ENCODE data around the gene EZH2. TPM values are rescaled to one million over a fixed set of nuclear protein-coding genes. Genes with fewer than 3 reads are reported as not detected.

Gene EZH2
- polyA plus RNA-seq, 1 of the 3 experiments (the other 2 are of a cell fraction): 30.6 TPM

- POLR2A ChIA-PET: no interaction called here
- H3K4me2 ChIP-seq: no peak overlapping the region
- H3F3A ChIP-seq (replicated peaks; ENCODE audit: insufficient read depth): peaks cover 11% of the 10 kb centered on the region
- no peak overlapping the region for H3K4me3 ChIP-seq (ENCODE audit: low read depth in 2 of 2, low read length in 1 of 2)
- H3K79me2 ChIP-seq (ENCODE audit: insufficient read depth): peaks cover 49% of the 10 kb centered on the region
- peaks cover 2 to 8% of the 10 kb centered on the region in 2 experiments; a peak in 3 of 4 replicates for H3K4me1 ChIP-seq (ENCODE audit: control insufficient read depth in 1 of 2, insufficient read depth in 2 of 2, low read depth in 1 of 2, low read length in 1 of 2)
- H2AFZ ChIP-seq (ENCODE audit: low read depth): no peak overlapping the region
- no peak overlapping the region for H3K27ac ChIP-seq (ENCODE audit: low read depth in 2 of 2, low read length in 1 of 2)
- DNase-seq: no peak
- no peak for TF ChIP-seq FOXJ3 (CRISPR knock-in tag; IDR thresholded peaks at IDR 0.05)
- TF ChIP-seq EP300 (IDR thresholded peaks at IDR 0.05; ENCODE audit: borderline replicate concordance in 1 of 2, low read depth in 1 of 2, low read length in 1 of 2): no peak
- no peak for TF ChIP-seq MXI1 (IDR thresholded peaks at IDR 0.05; ENCODE audit: low read depth, low read length)
- TF ChIP-seq RFX5 (IDR thresholded peaks at IDR 0.05; ENCODE audit: low read length): no peak
- no peak for TF ChIP-seq NFIC (IDR thresholded peaks at IDR 0.05; ENCODE audit: borderline replicate concordance)
- TF ChIP-seq RAD21 (IDR thresholded peaks at IDR 0.05; ENCODE audit: low read length): no peak
- TF ChIP-seq RCOR1 (IDR thresholded peaks at IDR 0.05; ENCODE audit: low read length): no peak
- no peak for TF ChIP-seq USF2 (IDR thresholded peaks at IDR 0.05; ENCODE audit: borderline replicate concordance, low read depth, low read length)
- no peak for TF ChIP-seq FOXM1 (IDR thresholded peaks at IDR 0.05; ENCODE audit: low read depth)
- TF ChIP-seq FOSL2 (IDR thresholded peaks at IDR 0.05; ENCODE audit: borderline replicate concordance, low read depth): no peak
- TF ChIP-seq YY1 (IDR thresholded peaks at IDR 0.05; ENCODE audit: low read depth): no peak
- TF ChIP-seq EZH2phosphoT487 (IDR thresholded peaks at IDR 0.05; ENCODE audit: borderline replicate concordance, low read depth): no peak
- no peak for TF ChIP-seq GABPA (IDR thresholded peaks at IDR 0.05; ENCODE audit: low read depth)
- no peak for TF ChIP-seq IRF3 (IDR thresholded peaks at IDR 0.05; ENCODE audit: low read depth, low read length)
- TF ChIP-seq MAX (IDR thresholded peaks at IDR 0.05; ENCODE audit: low read depth): no peak
- no peak for TF ChIP-seq USF1 (IDR thresholded peaks at IDR 0.05; ENCODE audit: borderline replicate concordance, low read depth)
- TF ChIP-seq TEAD4 (IDR thresholded peaks at IDR 0.05; ENCODE audit: borderline replicate concordance, insufficient read depth): no peak
- H3K9ac ChIP-seq: no peak overlapping the region
- no peaks in the 10 kb centered on the region for H3K9me3 ChIP-seq
- peaks cover 41 to 57% of the 10 kb centered on the region in 2 experiments for H3K36me3 ChIP-seq (replicated peaks in 1 of 2; ENCODE audit: control insufficient read depth in 1 of 2, insufficient read depth in 2 of 2, low read length in 1 of 2)
- no peaks in the 10 kb centered on the region for H3K9me2 ChIP-seq
- 93% methylated on average over 5 of the region's 5 CpGs for WGBS (ENCODE audit: low lambda C conversion rate)
- H4K20me1 ChIP-seq (ENCODE audit: insufficient read depth): no peaks in the 10 kb centered on the region
- CTCF ChIA-PET: no interaction called here
- no peaks in the 10 kb centered on the region for H3K27me3 ChIP-seq (ENCODE audit: insufficient read depth)
These were observed 58.8 kb downstream of the EZH2 start for GRCh38 chr7:148825338-148825737.

All from SK-N-SH (cell line).